Ovary (tissue), 3 donors: ENCODE data around the gene PRR35.

Experiments used
- POLR2A ChIP-seq: fragments of 450-650 bp; IDR thresholded peaks from one replicate; pipeline ENCODE4 v1.6.1; 2017; ENCODE audit warnings: antibody characterized with exemption, mild to moderate bottlenecking, moderate library complexity
- TF ChIP-seq, protein P1 (sequence below), 3 donors: fragments of 450-650 bp in 2 of 3; fragments of 200-600 bp in 1 of 3; IDR thresholded peaks; one replicate each; pipeline versions ENCODE4 v1.5.1 to v1.8.0; 2016 to 2022; ENCODE audit warnings: antibody characterized with exemption in 3 of 3, mild to moderate bottlenecking in 1 of 3
- donor health status: DM: no; HTN: no; CAD: no.

- no peak for TF ChIP-seq POLR2A
- TF ChIP-seq, protein P1, sequence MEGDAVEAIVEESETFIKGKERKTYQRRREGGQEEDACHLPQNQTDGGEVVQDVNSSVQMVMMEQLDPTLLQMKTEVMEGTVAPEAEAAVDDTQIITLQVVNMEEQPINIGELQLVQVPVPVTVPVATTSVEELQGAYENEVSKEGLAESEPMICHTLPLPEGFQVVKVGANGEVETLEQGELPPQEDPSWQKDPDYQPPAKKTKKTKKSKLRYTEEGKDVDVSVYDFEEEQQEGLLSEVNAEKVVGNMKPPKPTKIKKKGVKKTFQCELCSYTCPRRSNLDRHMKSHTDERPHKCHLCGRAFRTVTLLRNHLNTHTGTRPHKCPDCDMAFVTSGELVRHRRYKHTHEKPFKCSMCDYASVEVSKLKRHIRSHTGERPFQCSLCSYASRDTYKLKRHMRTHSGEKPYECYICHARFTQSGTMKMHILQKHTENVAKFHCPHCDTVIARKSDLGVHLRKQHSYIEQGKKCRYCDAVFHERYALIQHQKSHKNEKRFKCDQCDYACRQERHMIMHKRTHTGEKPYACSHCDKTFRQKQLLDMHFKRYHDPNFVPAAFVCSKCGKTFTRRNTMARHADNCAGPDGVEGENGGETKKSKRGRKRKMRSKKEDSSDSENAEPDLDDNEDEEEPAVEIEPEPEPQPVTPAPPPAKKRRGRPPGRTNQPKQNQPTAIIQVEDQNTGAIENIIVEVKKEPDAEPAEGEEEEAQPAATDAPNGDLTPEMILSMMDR (IDR thresholded peaks at IDR 0.05), result no peak
Observed at GRCh38 chr16:512802-513201, 47.4 kb upstream of the PRR35 start.
